GM12892 (cell line): ENCODE data around the gene VMP1.

Experiments used
- POLR2A ChIP-seq: IDR thresholded peaks from 2 replicates; pipeline ENCODE4 v1.6.1; 2011; ENCODE audit warnings: low read depth, low read length, control low read depth
- POLR2AphosphoS5 ChIP-seq: IDR thresholded peaks from 2 replicates; pipeline ENCODE4 v1.6.1; 2011; ENCODE audit warnings: low read depth, low read length, control low read depth
- TAF1 ChIP-seq: IDR thresholded peaks from 2 replicates; pipeline ENCODE4 v1.6.1; 2011; ENCODE audit warnings: low read depth, mild to moderate bottlenecking, control low read depth, low read length, borderline replicate concordance

DNA sequence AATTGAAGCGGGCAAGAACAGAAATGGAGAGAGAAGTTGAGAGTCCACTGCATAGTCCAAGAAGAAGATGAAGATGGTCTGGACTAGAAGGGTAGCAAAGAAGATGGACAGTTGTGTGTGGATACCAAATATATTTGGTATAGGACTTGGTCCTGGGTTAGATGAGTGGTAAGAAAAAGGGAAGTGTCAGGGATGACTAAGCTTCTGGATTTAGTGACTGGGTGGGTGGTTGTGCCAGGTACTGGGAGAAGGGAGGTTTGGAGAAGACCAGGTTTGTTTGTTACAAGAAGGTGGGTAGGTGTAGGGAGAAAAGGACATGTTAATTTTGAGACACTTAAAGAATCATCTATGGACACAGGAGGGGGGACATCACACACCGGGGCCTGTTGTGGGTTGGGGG, 5.4 kb downstream of the VMP1 start:
- no peak for TF ChIP-seq TAF1
- TF ChIP-seq POLR2AphosphoS5, result no peak
- no peak for TF ChIP-seq POLR2A
